Kidney epithelial cell (primary cell): Measurements from ENCODE around the gene KLHL17. TPM values are rescaled to one million over a fixed set of nuclear protein-coding genes. Genes with fewer than 3 reads are reported as not detected.
A peak's percentile ranks its signal among the peaks of the same experiment; 100 is the strongest.

Experiments
- DNase-seq: peaks from one replicate; pipeline ENCODE4 v3.0.0-alpha.2; 2010; ENCODE audit warnings: low read depth
- H3K27me3 ChIP-seq: 2 replicates; pipeline ENCODE4 v1.6.0; 2011; ENCODE audit warnings: low read length; ENCODE audit not compliant: control insufficient read depth, insufficient read depth
- H3K36me3 ChIP-seq: 2 replicates; pipeline ENCODE4 v1.5.1; 2011; ENCODE audit warnings: low read length; ENCODE audit not compliant: control insufficient read depth, insufficient read depth
- H3K4me3 ChIP-seq: 2 replicates; pipeline ENCODE4 v1.5.1; 2011; ENCODE audit warnings: low read depth, mild to moderate bottlenecking, control low read depth, low read length
- CTCF ChIP-seq: IDR thresholded peaks from 2 replicates; pipeline ENCODE4 v1.5.1; 2011; ENCODE audit warnings: mild to moderate bottlenecking, moderate library complexity, low read length, control low read depth, inconsistent platforms; ENCODE audit not compliant: insufficient read depth, poor library complexity, severe bottlenecking
- total RNA-seq: library from RNA; depleted of rRNA; stranded (reverse); fragments of >200 nt; gene quantifications from 2 replicates; pipeline ENCODE4 v1.2.3, GENCODE V29; 2015

Gene KLHL17
- total RNA-seq, 1 donor from 2014 or later, result 21.4 TPM

DNA sequence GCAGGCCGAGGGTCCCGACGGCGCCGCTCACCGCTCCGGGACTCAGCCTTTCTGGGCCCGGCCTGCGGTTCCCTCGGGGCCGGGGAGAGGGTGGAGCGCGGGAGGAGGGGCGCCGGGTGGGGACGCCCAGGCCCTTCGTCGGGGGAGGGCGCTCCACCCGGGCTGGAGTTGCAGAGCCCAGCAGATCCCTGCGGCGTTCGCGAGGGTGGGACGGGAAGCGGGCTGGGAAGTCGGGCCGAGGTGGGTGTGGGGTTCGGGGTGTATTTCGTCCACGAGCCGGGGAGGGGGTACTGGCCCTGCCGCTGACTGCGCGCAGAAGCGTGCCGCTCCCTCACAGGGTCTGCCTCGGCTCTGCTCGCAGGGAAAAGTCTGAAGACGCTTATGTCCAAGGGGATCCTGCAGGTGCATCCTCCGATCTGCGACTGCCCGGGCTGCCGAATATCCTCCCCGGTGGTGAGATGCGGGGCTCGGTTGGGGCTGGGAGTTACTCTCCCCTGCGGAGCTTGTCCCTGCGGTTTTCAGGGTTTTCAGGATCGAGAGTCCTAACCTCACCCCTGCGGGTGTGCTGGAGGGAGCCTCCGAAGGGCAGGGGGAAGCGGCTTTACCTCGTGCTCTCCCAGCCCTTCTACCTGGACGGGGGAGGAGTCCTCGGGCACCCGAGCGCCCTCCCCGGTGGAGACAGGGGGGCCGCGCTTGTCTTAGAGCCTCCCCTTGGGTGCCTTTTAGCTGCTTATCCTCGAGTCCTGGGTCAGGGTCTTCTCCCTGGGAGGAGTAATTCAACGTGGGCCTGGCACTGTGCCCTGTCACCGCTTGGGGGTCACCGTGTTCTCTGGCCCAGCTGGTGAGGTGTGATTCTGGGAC lies 34.6 kb upstream of the KLHL17 start:
- peak; percentile 4 for TF ChIP-seq CTCF
- Histone ChIP-seq H3K4me3 (peak overlapping the region; percentile 41), H3K36me3 (no peaks in the 10 kb centered on the region), H3K27me3 (peaks cover 80% of the 10 kb centered on the region)
- no peak for DNase-seq

DNA sequence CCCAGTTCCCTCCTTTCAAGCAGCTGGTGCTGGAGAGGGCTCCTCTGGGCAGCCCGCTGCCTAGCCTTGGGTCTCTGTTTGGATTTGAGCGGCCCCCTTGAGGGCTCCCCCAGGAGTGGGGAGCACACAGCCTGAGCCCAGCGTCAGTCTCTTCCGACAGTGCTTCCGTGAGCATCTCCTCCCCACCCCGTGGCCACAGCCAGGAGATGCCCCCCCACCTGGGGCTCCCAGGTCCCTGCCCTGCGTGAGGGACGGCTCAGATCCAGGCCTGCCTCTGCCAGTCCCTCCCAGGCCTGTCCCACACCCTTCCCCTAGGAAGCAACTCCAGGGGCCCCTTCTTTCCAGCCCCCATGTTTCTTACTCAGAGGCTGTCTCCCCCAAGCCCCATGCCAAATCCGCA lies 33.1 kb upstream of the KLHL17 start:
- Histone ChIP-seq H3K36me3 (no peaks in the 10 kb centered on the region), H3K4me3 (no peak overlapping the region), H3K27me3 (peaks cover 84% of the 10 kb centered on the region)
- no peak for TF ChIP-seq CTCF
- DNase-seq, result no peak

GRCh38 chr1:927748-928147 lies 32.6 kb upstream of the KLHL17 start:
- Histone ChIP-seq H3K27me3 (peaks cover 84% of the 10 kb centered on the region), H3K36me3 (no peaks in the 10 kb centered on the region), H3K4me3 (no peak overlapping the region)
- DNase-seq, result no peak
- TF ChIP-seq CTCF, result no peak

DNA sequence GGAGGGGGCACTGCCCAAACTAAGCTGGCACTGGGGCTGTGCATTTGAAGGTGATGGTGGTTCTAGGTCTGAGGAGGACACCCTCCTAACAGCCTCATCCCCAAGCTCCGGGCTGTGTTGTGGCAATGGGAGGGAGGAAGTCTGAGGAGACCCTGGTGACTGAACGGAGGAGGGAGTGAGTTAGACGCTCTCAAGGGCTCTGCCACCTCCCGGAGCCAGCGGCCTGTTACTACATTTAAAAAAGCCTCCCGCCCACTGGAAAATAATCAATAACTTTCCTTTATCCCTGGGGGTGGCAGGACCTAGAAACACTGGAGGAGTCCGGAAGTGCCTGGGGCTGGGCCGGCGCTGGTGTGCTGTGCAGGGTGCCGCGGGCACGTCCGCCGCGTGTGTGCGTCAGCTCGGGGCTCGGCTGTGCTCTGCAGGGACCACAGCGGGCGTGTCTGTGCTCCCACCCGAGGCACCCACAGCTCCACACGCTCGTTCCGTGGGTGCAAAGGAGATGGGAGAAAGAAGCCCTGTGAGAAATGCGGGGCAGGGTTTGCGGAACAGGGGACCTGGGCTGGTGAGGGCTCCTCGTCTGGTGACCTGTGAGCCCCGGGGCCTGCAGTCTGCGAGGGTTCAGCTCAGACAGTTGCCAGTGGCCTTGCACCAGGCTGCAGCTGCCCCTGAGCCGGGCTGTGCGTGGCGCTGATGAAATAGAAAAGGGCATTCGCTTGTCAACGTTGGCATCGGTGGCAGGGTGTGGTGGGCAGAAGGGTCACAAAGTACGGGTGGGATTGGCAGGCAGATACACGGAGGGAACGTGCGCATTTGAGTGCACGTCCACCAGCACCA lies 31.3 kb upstream of the KLHL17 start:
- no peak for TF ChIP-seq CTCF
- DNase-seq, result no peak
- no peak overlapping the region for H3K4me3 ChIP-seq
- H3K27me3 ChIP-seq, result peaks cover 86% of the 10 kb centered on the region
- H3K36me3 ChIP-seq, result no peaks in the 10 kb centered on the region

DNA sequence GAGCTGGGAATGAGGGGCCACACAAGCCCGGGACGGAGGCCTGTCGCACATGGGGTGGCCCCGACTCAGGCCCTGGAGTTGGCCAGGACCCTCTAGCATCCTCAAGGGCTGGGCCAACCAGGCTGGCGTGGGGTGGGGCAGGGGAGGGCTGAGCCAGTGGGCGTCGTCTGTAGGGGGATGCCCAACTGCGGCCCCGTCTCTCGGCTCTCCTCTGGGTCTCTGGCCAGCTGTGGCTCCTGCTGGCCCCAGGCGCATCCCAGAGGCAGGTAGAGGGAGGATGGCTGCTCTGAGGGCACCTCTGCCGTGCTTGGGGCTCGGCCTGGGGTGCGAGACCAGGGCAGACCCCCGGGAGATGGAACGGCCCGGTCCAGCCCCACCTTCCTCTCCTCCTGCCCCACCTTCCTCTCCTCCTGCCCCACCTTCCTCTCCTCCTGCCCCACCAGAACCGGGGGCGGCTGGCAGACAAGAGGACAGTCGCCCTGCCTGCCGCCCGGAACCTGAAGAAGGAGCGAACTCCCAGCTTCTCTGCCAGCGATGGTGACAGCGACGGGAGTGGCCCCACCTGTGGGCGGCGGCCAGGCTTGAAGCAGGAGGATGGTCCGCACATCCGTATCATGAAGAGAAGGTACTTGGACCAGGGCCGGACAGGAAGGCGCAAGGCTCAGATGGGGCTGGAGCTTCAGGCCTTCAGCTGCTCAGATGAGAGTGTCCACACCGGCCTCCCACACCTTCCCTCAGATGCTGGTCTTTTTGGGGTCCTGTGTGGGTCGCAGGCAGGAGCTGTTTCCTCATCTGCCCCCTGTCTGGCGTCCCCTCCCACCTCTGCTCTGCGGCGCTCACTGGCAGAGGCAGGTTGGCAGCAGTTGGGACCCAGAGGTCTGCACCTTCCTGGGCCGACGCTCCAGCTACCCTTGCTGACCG lies 30.4 kb upstream of the KLHL17 start:
- peaks cover 83% of the 10 kb centered on the region for H3K27me3 ChIP-seq
- no peak for TF ChIP-seq CTCF
- H3K36me3 ChIP-seq, result no peaks in the 10 kb centered on the region
- no peak for DNase-seq
- no peak overlapping the region for H3K4me3 ChIP-seq
